Mesenchymal stem cell (in vitro differentiated cells and primary cell): ENCODE results near the gene C16orf46.

Source experiments
- DNase-seq: peaks from one replicate; pipeline ENCODE4 v3.0.0-alpha.2; 2013
- H2AFZ ChIP-seq: one replicate; pipeline ENCODE4 v1.6.1; 2013; ENCODE audit warnings: low read depth, mild to moderate bottlenecking, control low read depth, inconsistent platforms, low read length, moderate library complexity
- H2AK5ac ChIP-seq: 2 replicates; pipeline ENCODE4 v1.6.1; 2013; ENCODE audit warnings: low read length, moderate library complexity, mild to moderate bottlenecking, inconsistent platforms; ENCODE audit not compliant: severe bottlenecking
- H2BK120ac ChIP-seq: one replicate; pipeline ENCODE4 v1.6.1; 2013; ENCODE audit warnings: low read depth, mild to moderate bottlenecking, inconsistent platforms, low read length, moderate library complexity
- H2BK12ac ChIP-seq, 2 experiments: one replicate each; pipeline ENCODE4 v1.6.1; 2013; ENCODE audit warnings: inconsistent platforms in 2 of 2, low read length in 2 of 2, mild to moderate bottlenecking in 2 of 2, moderate library complexity in 2 of 2, control low read depth in 1 of 2
- H2BK15ac ChIP-seq: one replicate; pipeline ENCODE4 v1.6.1; 2013; ENCODE audit warnings: mild to moderate bottlenecking, low read depth, inconsistent platforms; ENCODE audit not compliant: poor library complexity, severe bottlenecking
- H2BK5ac ChIP-seq: 2 replicates; pipeline ENCODE4 v1.6.1; 2013; ENCODE audit warnings: low read depth, mild to moderate bottlenecking, low read length, control low read depth, inconsistent platforms; ENCODE audit not compliant: poor library complexity, severe bottlenecking
- H3K14ac ChIP-seq, 2 experiments: one replicate each; pipeline ENCODE4 v1.6.1; 2013; ENCODE audit warnings: inconsistent platforms in 2 of 2, low read length in 2 of 2, control low read depth in 1 of 2, mild to moderate bottlenecking in 1 of 2, moderate library complexity in 1 of 2
- H3K18ac ChIP-seq, 2 experiments: one replicate each; pipeline ENCODE4 v1.6.1; 2013; ENCODE audit warnings: inconsistent platforms in 2 of 2, low read length in 2 of 2, control low read depth in 1 of 2, low read depth in 1 of 2, mild to moderate bottlenecking in 1 of 2
- H3K23ac ChIP-seq, 2 experiments: one replicate each; pipeline ENCODE4 v1.6.1; 2013; ENCODE audit warnings: inconsistent platforms in 2 of 2, low read length in 2 of 2, mild to moderate bottlenecking in 2 of 2, moderate library complexity in 2 of 2, control low read depth in 1 of 2
- H3K27ac ChIP-seq: 2 replicates; pipeline ENCODE4 v1.5.1; 2013; ENCODE audit warnings: mild to moderate bottlenecking, moderate library complexity, low read length, control low read depth, inconsistent platforms; ENCODE audit not compliant: poor library complexity, severe bottlenecking
- H3K27me3 ChIP-seq, 2 experiments: 2 replicates each; pipeline versions ENCODE4 v1.6.1 to v1.7.0; 2013; ENCODE audit warnings: low read length in 2 of 2, mild to moderate bottlenecking in 2 of 2, moderate library complexity in 2 of 2, control low read depth in 1 of 2, inconsistent platforms in 1 of 2; ENCODE audit not compliant: control insufficient read depth in 1 of 2, insufficient read depth in 1 of 2
- H3K36me3 ChIP-seq, 2 experiments: 2 replicates each; pipeline versions ENCODE4 v1.6.1 to v1.7.0; 2013; ENCODE audit warnings: low read length in 2 of 2, control low read depth in 1 of 2, inconsistent platforms in 1 of 2, low read depth in 1 of 2, mild to moderate bottlenecking in 1 of 2; ENCODE audit not compliant: insufficient read depth in 2 of 2, control insufficient read depth in 1 of 2
- H3K4ac ChIP-seq, 2 experiments: one replicate each; pipeline ENCODE4 v1.6.1; 2013; ENCODE audit warnings: inconsistent platforms in 2 of 2, low read length in 2 of 2, mild to moderate bottlenecking in 2 of 2, moderate library complexity in 2 of 2, control low read depth in 1 of 2, low read depth in 1 of 2
- H3K4me1 ChIP-seq: 2 replicates; pipeline ENCODE4 v1.6.1; 2013; ENCODE audit warnings: low read depth, low read length, control low read depth; ENCODE audit not compliant: control insufficient read depth, insufficient read depth
- H3K4me2 ChIP-seq: 2 replicates; pipeline ENCODE4 v1.6.1; 2013; ENCODE audit warnings: low read length, mild to moderate bottlenecking, inconsistent platforms; ENCODE audit not compliant: poor library complexity, severe bottlenecking
- H3K4me3 ChIP-seq, 2 experiments: 2 replicates each; pipeline versions ENCODE4 v1.5.1 to v1.7.0; 2013; ENCODE audit warnings: low read length in 2 of 2, mild to moderate bottlenecking in 2 of 2, control low read depth in 1 of 2, low read depth in 1 of 2; ENCODE audit not compliant: insufficient read depth in 1 of 2
- H3K79me1 ChIP-seq: replicated peaks from 2 replicates; pipeline ENCODE4 v1.6.1; 2013; ENCODE audit warnings: mild to moderate bottlenecking, control low read depth, low read length, inconsistent platforms; ENCODE audit not compliant: poor library complexity, severe bottlenecking
- H3K9ac ChIP-seq: 2 replicates; pipeline ENCODE4 v1.7.0; 2013; ENCODE audit warnings: mild to moderate bottlenecking, low read length, moderate library complexity
- H3K9me3 ChIP-seq: 2 replicates; pipeline ENCODE4 v1.7.0; 2013; ENCODE audit warnings: mild to moderate bottlenecking, low read length; ENCODE audit not compliant: control insufficient read depth
- H4K8ac ChIP-seq: one replicate; pipeline ENCODE4 v1.6.1; 2013; ENCODE audit warnings: inconsistent platforms, mild to moderate bottlenecking, low read length, moderate library complexity
- H4K91ac ChIP-seq: one replicate; pipeline ENCODE4 v1.6.1; 2013; ENCODE audit warnings: mild to moderate bottlenecking, low read length, inconsistent platforms
- WGBS: methylation state at CpG from one replicate; pipeline ENCODE4 v1.1.7; 2013; ENCODE audit warnings: mixed read lengths; 5-methylcytosine and 5-hydroxymethylcytosine counted together

C16orf46 gene

GRCh38 chr16:81061307-81061640 is 15.8 kb downstream of the C16orf46 start:
- Histone ChIP-seq H3K4me3 (no peak overlapping the region), H3K4me2 (no peak overlapping the region), H2BK120ac (no peak overlapping the region), H2AK5ac (no peak overlapping the region), H3K27me3 (no peaks in the 10 kb centered on the region), H3K4me1 (no peaks in the 10 kb centered on the region), H3K36me3 (peaks cover 0 to 3% of the 10 kb centered on the region in 2 experiments), H3K18ac (no peak overlapping the region), H2BK15ac (no peak overlapping the region), H3K79me1 (no peaks in the 10 kb centered on the region), H4K91ac (no peak overlapping the region), H3K9ac (no peak overlapping the region), H4K8ac (no peak overlapping the region), H3K14ac (no peak overlapping the region), H3K27ac (no peak overlapping the region), H2AFZ (no peak overlapping the region), H3K4ac (no peak overlapping the region), H2BK12ac (no peak overlapping the region), H2BK5ac (no peak overlapping the region), H3K9me3 (no peaks in the 10 kb centered on the region), H3K23ac (no peak overlapping the region)
- WGBS: 95% methylated on average over 8 of the region's 10 CpGs
- no peak for DNase-seq

GRCh38 chr16:81060576-81061306 is 16.3 kb downstream of the C16orf46 start:
- H2AFZ ChIP-seq: no peak overlapping the region
- H3K9ac ChIP-seq: no peak overlapping the region
- no peak overlapping the region for H3K27ac ChIP-seq
- no peaks in the 10 kb centered on the region for H3K79me1 ChIP-seq
- H3K9me3 ChIP-seq: no peaks in the 10 kb centered on the region
- no peak overlapping the region for H2BK5ac ChIP-seq
- H2BK120ac ChIP-seq: no peak overlapping the region
- H2BK12ac ChIP-seq: no peak overlapping the region
- no peaks in the 10 kb centered on the region for H3K27me3 ChIP-seq
- H3K23ac ChIP-seq: no peak overlapping the region
- no peak overlapping the region for H3K4ac ChIP-seq
- H3K4me3 ChIP-seq: no peak overlapping the region
- H4K91ac ChIP-seq: no peak overlapping the region
- no peak overlapping the region for H4K8ac ChIP-seq
- no peak overlapping the region for H3K18ac ChIP-seq
- 96% methylated on average over 14 of the region's 14 CpGs for WGBS
- no peak overlapping the region for H2AK5ac ChIP-seq
- H2BK15ac ChIP-seq: no peak overlapping the region
- no peak overlapping the region for H3K4me2 ChIP-seq
- H3K4me1 ChIP-seq: no peaks in the 10 kb centered on the region
- DNase-seq: no peak
- no peak overlapping the region for H3K14ac ChIP-seq
- H3K36me3 ChIP-seq: peaks cover 0 to 3% of the 10 kb centered on the region in 2 experiments

- Histone ChIP-seq H2BK15ac (no peak overlapping the region), H2BK12ac (no peak overlapping the region), H4K91ac (no peak overlapping the region), H3K4ac (no peak overlapping the region), H2AK5ac (no peak overlapping the region), H3K14ac (no peak overlapping the region), H3K4me3 (no peak overlapping the region), H2AFZ (no peak overlapping the region), H3K4me1 (no peaks in the 10 kb centered on the region), H3K18ac (no peak overlapping the region), H3K36me3 (no peaks in the 10 kb centered on the region), H3K27me3 (no peaks in the 10 kb centered on the region), H3K27ac (no peak overlapping the region), H4K8ac (no peak overlapping the region), H2BK120ac (no peak overlapping the region), H3K9ac (no peak overlapping the region), H2BK5ac (no peak overlapping the region), H3K23ac (no peak overlapping the region), H3K9me3 (peaks cover 17% of the 10 kb centered on the region), H3K79me1 (no peaks in the 10 kb centered on the region), H3K4me2 (no peak overlapping the region)
- WGBS: 90% methylated on average over 10 of the region's 11 CpGs
- DNase-seq: no peak
These were observed 23.3 kb downstream of the C16orf46 start for GRCh38 chr16:81053761-81054160.

- Histone ChIP-seq H3K23ac (no peak overlapping the region), H3K36me3 (peaks cover 32 to 67% of the 10 kb centered on the region in 2 experiments), H2AK5ac (no peak overlapping the region), H3K4me3 (no peak overlapping the region), H3K27ac (no peak overlapping the region), H3K18ac (no peak overlapping the region), H4K8ac (no peak overlapping the region), H3K79me1 (peaks cover 26% of the 10 kb centered on the region), H3K4ac (no peak overlapping the region), H3K4me1 (peaks cover 2% of the 10 kb centered on the region), H2BK15ac (no peak overlapping the region), H3K4me2 (no peak overlapping the region), H3K9me3 (peaks cover 2% of the 10 kb centered on the region), H3K9ac (no peak overlapping the region), H3K14ac (no peak overlapping the region), H2BK12ac (no peak overlapping the region), H4K91ac (no peak overlapping the region), H2BK120ac (no peak overlapping the region), H2AFZ (no peak overlapping the region), H3K27me3 (no peaks in the 10 kb centered on the region), H2BK5ac (no peak overlapping the region)
- WGBS: 93% methylated on average over 1 of the region's 2 CpGs
- no peak for DNase-seq
These were observed 34.2 kb downstream of the C16orf46 start for GRCh38 chr16:81042821-81043220.
